HUES64 (cell line): Measurements from ENCODE around the gene TESK1.
"Not testable (repeated sequence)": the region's sequence is repeated elsewhere in the genome, so short reads cannot be mapped to it uniquely, and the experiment has no call there.

Experiments used
- H3K27ac ChIP-seq: 2 replicates; pipeline ENCODE4 v1.7.0; 2013; ENCODE audit warnings: low read depth, low read length, inconsistent platforms
- H3K27me3 ChIP-seq: 2 replicates; pipeline ENCODE4 v1.6.1; 2013; ENCODE audit warnings: mild to moderate bottlenecking, low read length; ENCODE audit not compliant: insufficient read depth
- H3K36me3 ChIP-seq: 2 replicates; pipeline ENCODE4 v1.6.1; 2013; ENCODE audit warnings: mild to moderate bottlenecking, low read length; ENCODE audit not compliant: insufficient read depth
- H3K4me1 ChIP-seq: 2 replicates; pipeline ENCODE4 v1.6.1; 2013; ENCODE audit warnings: mild to moderate bottlenecking, low read length, moderate library complexity; ENCODE audit not compliant: insufficient read depth
- H3K4me3 ChIP-seq: 2 replicates; pipeline ENCODE4 v1.5.1; 2013; ENCODE audit warnings: mild to moderate bottlenecking, low read length, moderate library complexity
- H3K9ac ChIP-seq: 2 replicates; pipeline ENCODE4 v1.6.1; 2013; ENCODE audit warnings: mild to moderate bottlenecking, low read depth, low read length
- H3K9me3 ChIP-seq: 2 replicates; pipeline ENCODE4 v1.6.1; 2013; ENCODE audit warnings: low read depth, low read length; ENCODE audit not compliant: insufficient read depth
- WGBS: fragments of 150-250, 120-280 bp; methylation state at CpG from one replicate; pipeline ENCODE4 v1.1.7; 2013; ENCODE audit warnings: missing lambda C conversion rate; 5-methylcytosine and 5-hydroxymethylcytosine counted together

TESK1 gene

GRCh38 chr9:35583521-35583920 is 21.5 kb upstream of the TESK1 start:
- H3K4me3 ChIP-seq, H3K27ac ChIP-seq, H3K4me1 ChIP-seq, H3K9ac ChIP-seq, H3K27me3 ChIP-seq, H3K36me3 ChIP-seq: not testable (repeated sequence)
- peaks cover 20% of the 10 kb centered on the region for H3K9me3 ChIP-seq
- WGBS: 61% methylated on average over 6 of the region's 6 CpGs

- H3K36me3 ChIP-seq, H3K4me3 ChIP-seq, H3K27me3 ChIP-seq, H3K9ac ChIP-seq, H3K27ac ChIP-seq, H3K4me1 ChIP-seq: not testable (repeated sequence)
- 94% methylated on average over 3 of the region's 3 CpGs for WGBS
- peaks cover 20% of the 10 kb centered on the region for H3K9me3 ChIP-seq
These were observed 20.4 kb upstream of the TESK1 start for GRCh38 chr9:35584681-35585080.

GRCh38 chr9:35588506-35588905 is 16.6 kb upstream of the TESK1 start:
- not testable (repeated sequence) for H3K27ac ChIP-seq, H3K9me3 ChIP-seq, H3K9ac ChIP-seq, H3K27me3 ChIP-seq, H3K4me1 ChIP-seq, H3K36me3 ChIP-seq, H3K4me3 ChIP-seq
- 95% methylated on average over 5 of the region's 5 CpGs for WGBS

GRCh38 chr9:35593581-35593980 is 11.5 kb upstream of the TESK1 start:
- no peaks in the 10 kb centered on the region for H3K4me1 ChIP-seq
- H3K4me3 ChIP-seq: no peak overlapping the region
- H3K27me3 ChIP-seq: no peaks in the 10 kb centered on the region
- peaks cover 6% of the 10 kb centered on the region; the same call in 1 of the 2 replicates for H3K9me3 ChIP-seq
- H3K27ac ChIP-seq: no peak overlapping the region
- no peaks in the 10 kb centered on the region for H3K36me3 ChIP-seq
- H3K9ac ChIP-seq: no peak overlapping the region

GRCh38 chr9:35594471-35594870 is 10.6 kb upstream of the TESK1 start:
- H3K4me3 ChIP-seq: no peak overlapping the region
- no peaks in the 10 kb centered on the region for H3K27me3 ChIP-seq
- H3K27ac ChIP-seq: no peak overlapping the region
- no peak overlapping the region for H3K9ac ChIP-seq
- no peaks in the 10 kb centered on the region for H3K4me1 ChIP-seq
- 96% methylated on average over 4 of the region's 4 CpGs for WGBS
- peaks cover 6% of the 10 kb centered on the region; the same call in 1 of the 2 replicates for H3K9me3 ChIP-seq
- H3K36me3 ChIP-seq: no peaks in the 10 kb centered on the region

- not testable (repeated sequence) for H3K27me3 ChIP-seq, H3K4me3 ChIP-seq, H3K4me1 ChIP-seq, H3K36me3 ChIP-seq, H3K9me3 ChIP-seq, H3K9ac ChIP-seq, H3K27ac ChIP-seq
- 93% methylated on average over 2 of the region's 2 CpGs for WGBS
These were observed 8.2 kb upstream of the TESK1 start for GRCh38 chr9:35596907-35597306.

GRCh38 chr9:35598866-35599590 is 6.0 kb upstream of the TESK1 start:
- H3K9ac ChIP-seq: no peak overlapping the region
- 88% methylated on average over 11 of the region's 11 CpGs for WGBS
- H3K36me3 ChIP-seq: no peaks in the 10 kb centered on the region
- no peaks in the 10 kb centered on the region for H3K27me3 ChIP-seq
- no peak overlapping the region for H3K27ac ChIP-seq
- H3K4me1 ChIP-seq: peaks cover 4% of the 10 kb centered on the region; the same call in 1 of the 2 replicates
- H3K4me3 ChIP-seq: peak overlapping the region; percentile 14; the same call in 1 of the 2 replicates
- 0 out of 2 replicates have a peak, but pooled peaks cover 4% of the 10 kb centered on the region for H3K9me3 ChIP-seq

- Histone ChIP-seq H3K4me3 (no peak overlapping the region), H3K9ac (no peak overlapping the region), H3K27ac (no peak overlapping the region), H3K9me3 (no peaks in the 10 kb centered on the region), H3K27me3 (no peaks in the 10 kb centered on the region), H3K4me1 (peaks cover 4% of the 10 kb centered on the region; the same call in 1 of the 2 replicates), H3K36me3 (no peaks in the 10 kb centered on the region)
- 72% methylated on average over 14 of the region's 14 CpGs for WGBS
These were observed 5.1 kb upstream of the TESK1 start for GRCh38 chr9:35599763-35600604.

- H3K4me3 ChIP-seq: peak overlapping the region; percentile 66
- peak overlapping the region; percentile 53; the same call in 1 of the 2 replicates for H3K27ac ChIP-seq
- 53% methylated on average over 18 of the region's 18 CpGs for WGBS
These were observed 1.5 kb upstream of the TESK1 start for GRCh38 chr9:35603506-35603985.

GRCh38 chr9:35603986-35604577 is 980 bp upstream of the TESK1 start:
- Histone ChIP-seq H3K9ac (peak overlapping the region; percentile 76), H3K4me3 (peak overlapping the region; percentile 66), H3K27ac (peak overlapping the region; percentile 53; the same call in 1 of the 2 replicates), H3K4me1 (peaks cover 12% of the 10 kb centered on the region), H3K36me3 (peaks cover 16% of the 10 kb centered on the region), H3K9me3 (no peaks in the 10 kb centered on the region), H3K27me3 (no peaks in the 10 kb centered on the region)
- WGBS: under 1% methylated on average over 41 of the region's 41 CpGs

More at GRCh38 chr9:35603506-35603985, 1.5 kb upstream of the TESK1 start:
- H3K9ac ChIP-seq: peak overlapping the region; percentile 76
- no peaks in the 10 kb centered on the region for H3K9me3 ChIP-seq
- peaks cover 12% of the 10 kb centered on the region for H3K4me1 ChIP-seq
- no peaks in the 10 kb centered on the region for H3K27me3 ChIP-seq
- peaks cover 10% of the 10 kb centered on the region for H3K36me3 ChIP-seq
